Smooth muscle cell (in vitro differentiated cells): ENCODE results near the gene PPP1CC. TPM values are rescaled to one million over a fixed set of nuclear protein-coding genes. Genes with fewer than 3 reads are reported as not detected.
"Not testable (repeated sequence)": the region's sequence is repeated elsewhere in the genome, so short reads cannot be mapped to it uniquely, and the experiment has no call there.

Source experiments
- DNase-seq: peaks from one replicate; lab custom pipeline; 2025; ENCODE audit not compliant: unreplicated experiment; lab: John Stamatoyannopoulos, UW
- H2AFZ ChIP-seq: fragments of 200-600 bp; sonication (generic); 2 replicates; pipeline ENCODE4 v1.6.0; 2016; ENCODE audit warnings: antibody characterized with exemption, low read depth, mild to moderate bottlenecking
- H3F3A ChIP-seq: fragments of 200-600 bp; sonication (generic); 2 replicates; pipeline ENCODE4 v1.6.0; 2017; ENCODE audit warnings: antibody characterized with exemption, low read depth
- H3K27ac ChIP-seq: fragments of 200-600 bp; sonication (generic); 2 replicates; pipeline ENCODE4 v1.5.1; 2016; ENCODE audit warnings: low read depth, mild to moderate bottlenecking
- H3K27me3 ChIP-seq: fragments of 200-600 bp; sonication (generic); 2 replicates; pipeline ENCODE4 v1.6.1; 2016; ENCODE audit warnings: low read depth, mild to moderate bottlenecking
- H3K36me3 ChIP-seq: fragments of 200-600 bp; sonication (generic); 2 replicates; pipeline ENCODE4 v1.5.1; 2016; ENCODE audit warnings: low read depth
- H3K4me1 ChIP-seq: fragments of 200-600 bp; sonication (generic); 2 replicates; pipeline ENCODE4 v1.5.1; 2016; ENCODE audit warnings: low read depth
- H3K4me2 ChIP-seq: fragments of 200-600 bp; sonication (generic); 2 replicates; pipeline ENCODE4 v1.6.0; 2016; ENCODE audit warnings: mild to moderate bottlenecking
- H3K4me3 ChIP-seq: fragments of 200-600 bp; sonication (generic); 2 replicates; pipeline ENCODE4 v1.5.1; 2016; ENCODE audit warnings: mild to moderate bottlenecking
- H3K79me2 ChIP-seq: fragments of 200-600 bp; sonication (generic); 2 replicates; pipeline ENCODE4 v1.6.0; 2016; ENCODE audit warnings: low read depth, mild to moderate bottlenecking
- H3K9ac ChIP-seq: fragments of 200-600 bp; sonication (generic); 2 replicates; pipeline ENCODE4 v1.6.0; 2016; ENCODE audit warnings: low read depth
- H3K9me3 ChIP-seq: fragments of 200-600 bp; sonication (generic); replicated peaks from 2 replicates; pipeline ENCODE4 v1.5.1; 2016; ENCODE audit warnings: low read depth
- H4K20me1 ChIP-seq: fragments of 200-600 bp; sonication (generic); 2 replicates; pipeline ENCODE4 v1.6.0; 2016; ENCODE audit warnings: low read depth
- WGBS: methylation state at CpG from one replicate; pipeline ENCODE4 v1.1.7; 2016; ENCODE audit warnings: low lambda C conversion rate; 5-methylcytosine and 5-hydroxymethylcytosine counted together
- polyA plus RNA-seq: library from polyadenylated mRNA; unstranded; fragments of >200 nt; fragmentation: Nextera tagmentation; extraction: Ambion mirVana; gene quantifications from 2 replicates; pipeline ENCODE4 v1.2.1, GENCODE V29; 2016
- total RNA-seq: library from RNA; depleted of rRNA; stranded (reverse); fragments of >200 nt; gene quantifications from 2 replicates; pipeline ENCODE4 v1.2.3, GENCODE V29; 2014
- TF ChIP-seq, protein P1 (sequence below): fragments of 200-600 bp; sonication (generic); IDR thresholded peaks from 2 replicates; pipeline ENCODE4 v1.5.1; 2017; ENCODE audit warnings: borderline replicate concordance, mild to moderate bottlenecking, antibody characterized with exemption; ENCODE audit not compliant: insufficient read depth, poor library complexity, severe bottlenecking

PPP1CC gene
- total and polyA plus RNA-seq, 2 experiments from 2014 or later = 34.9 to 105 TPM

DNA sequence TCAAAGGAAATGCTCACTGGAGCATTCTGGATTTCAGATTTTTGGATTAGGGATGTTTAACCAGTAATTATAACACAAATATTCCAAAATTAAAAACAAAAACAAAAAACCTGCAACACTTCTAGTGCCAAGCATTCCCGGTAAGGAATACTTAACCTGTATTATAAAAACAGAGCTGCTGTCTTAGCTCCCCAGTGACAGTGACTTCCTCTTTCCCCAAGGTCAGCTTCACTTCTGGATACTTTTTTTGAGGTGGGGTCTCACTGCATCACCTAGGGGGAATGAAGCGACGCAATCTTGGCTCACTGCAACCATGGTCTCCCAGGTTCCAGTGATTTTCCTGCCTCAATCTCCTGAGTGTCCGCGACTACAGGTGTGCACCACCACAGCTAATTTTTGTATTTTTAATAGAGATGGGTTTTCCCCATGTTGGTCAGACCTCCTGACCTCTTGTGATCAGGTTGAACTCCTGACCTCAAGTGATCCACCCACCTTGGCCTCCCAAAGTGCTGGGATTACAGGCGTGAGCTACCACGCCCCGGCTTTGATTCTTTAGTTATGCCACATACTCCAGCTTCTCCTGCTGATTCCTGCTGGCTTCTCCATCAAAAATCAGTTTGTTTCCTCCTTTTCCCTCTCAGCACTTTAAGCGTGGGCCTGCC lies 15.9 kb downstream of the PPP1CC start:
- Histone ChIP-seq H3K79me2 (peaks cover 55% of the 10 kb centered on the region), H4K20me1 (peaks cover 75% of the 10 kb centered on the region)

DNA sequence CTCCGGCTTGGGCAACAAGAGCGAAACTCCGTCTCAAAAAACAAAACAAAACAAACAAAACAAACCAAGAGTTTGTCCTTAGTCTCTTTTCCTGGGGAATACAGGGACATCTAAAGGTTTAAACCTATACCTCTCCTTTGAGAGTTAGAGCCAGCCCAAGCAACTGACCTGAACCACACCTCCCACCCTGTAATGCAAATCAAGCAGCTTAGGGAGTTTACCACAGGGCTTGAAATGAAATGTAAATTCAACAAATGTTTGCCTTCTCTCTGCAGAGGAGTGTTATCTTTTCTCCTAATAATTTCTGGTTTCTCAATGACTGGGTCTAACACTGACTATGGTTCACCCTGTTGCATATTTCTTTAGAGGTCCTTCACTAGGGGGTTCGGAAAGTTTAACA lies 16.7 kb downstream of the PPP1CC start:
- TF ChIP-seq, protein P1, sequence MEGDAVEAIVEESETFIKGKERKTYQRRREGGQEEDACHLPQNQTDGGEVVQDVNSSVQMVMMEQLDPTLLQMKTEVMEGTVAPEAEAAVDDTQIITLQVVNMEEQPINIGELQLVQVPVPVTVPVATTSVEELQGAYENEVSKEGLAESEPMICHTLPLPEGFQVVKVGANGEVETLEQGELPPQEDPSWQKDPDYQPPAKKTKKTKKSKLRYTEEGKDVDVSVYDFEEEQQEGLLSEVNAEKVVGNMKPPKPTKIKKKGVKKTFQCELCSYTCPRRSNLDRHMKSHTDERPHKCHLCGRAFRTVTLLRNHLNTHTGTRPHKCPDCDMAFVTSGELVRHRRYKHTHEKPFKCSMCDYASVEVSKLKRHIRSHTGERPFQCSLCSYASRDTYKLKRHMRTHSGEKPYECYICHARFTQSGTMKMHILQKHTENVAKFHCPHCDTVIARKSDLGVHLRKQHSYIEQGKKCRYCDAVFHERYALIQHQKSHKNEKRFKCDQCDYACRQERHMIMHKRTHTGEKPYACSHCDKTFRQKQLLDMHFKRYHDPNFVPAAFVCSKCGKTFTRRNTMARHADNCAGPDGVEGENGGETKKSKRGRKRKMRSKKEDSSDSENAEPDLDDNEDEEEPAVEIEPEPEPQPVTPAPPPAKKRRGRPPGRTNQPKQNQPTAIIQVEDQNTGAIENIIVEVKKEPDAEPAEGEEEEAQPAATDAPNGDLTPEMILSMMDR = no peak
- Histone ChIP-seq H4K20me1 (peaks cover 70% of the 10 kb centered on the region), H3K36me3 (peaks cover 28% of the 10 kb centered on the region)

More for the DNA sequence above, 15.9 kb downstream of the PPP1CC start:
- Histone ChIP-seq H3K9me3 (no peaks in the 10 kb centered on the region), H3K27ac (no peak overlapping the region), H3K36me3 (peaks cover 24% of the 10 kb centered on the region), H3K9ac (no peak overlapping the region), H2AFZ (no peak overlapping the region), H3K27me3 (no peaks in the 10 kb centered on the region), H3K4me1 (no peaks in the 10 kb centered on the region), H3F3A (no peaks in the 10 kb centered on the region), H3K4me2 (no peak overlapping the region), H3K4me3 (no peak overlapping the region)
- no peak for DNase-seq
- TF ChIP-seq, protein P1 = no peak
- WGBS = 96% methylated on average over 9 of the region's 9 CpGs

DNA sequence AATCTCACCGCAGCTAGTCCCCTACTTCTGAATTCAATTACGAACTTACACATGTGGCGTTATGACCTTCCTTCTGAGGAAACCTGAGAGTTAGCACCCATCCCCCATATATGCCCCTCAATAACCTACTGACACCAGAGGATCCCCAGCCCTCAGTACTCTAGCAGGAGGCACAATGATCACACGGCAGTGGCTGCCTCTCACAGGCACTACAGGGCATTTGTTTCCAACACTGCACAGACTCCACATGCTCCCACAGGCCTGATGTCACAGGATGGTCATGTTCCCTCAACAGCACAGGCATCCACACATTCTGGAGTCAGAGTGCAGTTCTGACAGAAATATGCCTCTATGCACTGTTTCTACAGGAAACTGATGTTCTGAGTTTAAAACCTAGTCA lies 17.4 kb downstream of the PPP1CC start:
- Histone ChIP-seq H3K4me2 (no peak overlapping the region), H3K9ac (no peak overlapping the region), H3K9me3 (no peaks in the 10 kb centered on the region), H4K20me1 (peaks cover 63% of the 10 kb centered on the region), H2AFZ (no peak overlapping the region), H3K27ac (no peak overlapping the region), H3K4me1 (no peaks in the 10 kb centered on the region), H3K27me3 (no peaks in the 10 kb centered on the region), H3K4me3 (no peak overlapping the region), H3K79me2 (peaks cover 41% of the 10 kb centered on the region), H3K36me3 (peaks cover 31% of the 10 kb centered on the region), H3F3A (no peaks in the 10 kb centered on the region)
- TF ChIP-seq, protein P1 = no peak
- WGBS = 100% methylated on average over 4 of the region's 4 CpGs
- no peak for DNase-seq

More for the DNA sequence above, 16.7 kb downstream of the PPP1CC start:
- H3K4me1 ChIP-seq = no peaks in the 10 kb centered on the region
- H3K79me2 ChIP-seq = peaks cover 49% of the 10 kb centered on the region
- no peak overlapping the region for H3K9ac ChIP-seq
- H3K27me3 ChIP-seq = no peaks in the 10 kb centered on the region
- no peaks in the 10 kb centered on the region for H3K9me3 ChIP-seq
- no peaks in the 10 kb centered on the region for H3F3A ChIP-seq
- no peak overlapping the region for H3K27ac ChIP-seq
- no peak for DNase-seq
- H3K4me2 ChIP-seq = no peak overlapping the region
- no peak overlapping the region for H2AFZ ChIP-seq
- 96% methylated on average over 4 of the region's 4 CpGs for WGBS
- no peak overlapping the region for H3K4me3 ChIP-seq

DNA sequence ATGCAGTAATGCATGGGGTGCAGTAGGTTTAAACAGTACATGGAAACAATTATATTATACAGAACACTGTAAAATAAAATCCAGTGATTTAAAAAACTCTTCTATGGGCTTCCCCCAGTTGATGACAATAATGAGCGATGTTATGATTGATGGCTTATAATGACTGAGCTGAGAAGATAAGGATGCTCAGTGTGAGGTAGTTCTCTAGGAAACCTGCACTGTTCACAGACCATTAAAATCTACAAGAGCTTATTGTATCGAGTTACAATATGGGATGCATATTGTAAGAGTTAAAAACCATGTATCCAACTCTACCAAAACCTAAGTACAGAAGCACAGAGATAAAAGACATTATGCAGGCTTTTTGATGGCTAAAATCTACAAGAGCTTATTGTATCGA lies 19.8 kb downstream of the PPP1CC start:
- not testable (repeated sequence) for H3K4me1 ChIP-seq, H3K27ac ChIP-seq, H3F3A ChIP-seq, H3K27me3 ChIP-seq, H3K4me2 ChIP-seq, H3K4me3 ChIP-seq, H2AFZ ChIP-seq, DNase-seq, H3K9me3 ChIP-seq, H3K9ac ChIP-seq
- peaks cover 42% of the 10 kb centered on the region for H3K36me3 ChIP-seq
- peaks cover 49% of the 10 kb centered on the region for H4K20me1 ChIP-seq
- over 99% methylated on average over 3 of the region's 3 CpGs for WGBS
- peaks cover 22% of the 10 kb centered on the region for H3K79me2 ChIP-seq
